ENCODE measurements around the gene NXNL2.

The NXNL2 gene

GRCh38 chr9:88553350-88553749 is 18.4 kb downstream of the NXNL2 start:
- TF ChIP-seq CTCF (IDR thresholded peaks at IDR 0.05; ENCODE audit: insufficient read depth, low read length, poor library complexity, severe bottlenecking) = no peak
- no peak for DNase-seq (ENCODE audit: extremely low read depth, insufficient read length)
- no peaks in the 10 kb centered on the region; the same call in 1 of the 2 replicates for H3K27me3 ChIP-seq (replicated peaks; ENCODE audit: control insufficient read depth, insufficient read depth, low read length)
- no peak overlapping the region for H3K4me3 ChIP-seq (replicated peaks; ENCODE audit: low read depth, low read length)
- H3K36me3 ChIP-seq (ENCODE audit: control insufficient read depth, insufficient read depth, low read length) = no peaks in the 10 kb centered on the region

GRCh38 chr9:88555268-88555980 is 20.4 kb downstream of the NXNL2 start:
- DNase-seq (ENCODE audit: extremely low read depth, insufficient read length) = no peak
- H3K36me3 ChIP-seq (ENCODE audit: control insufficient read depth, insufficient read depth, low read length) = no peaks in the 10 kb centered on the region
- no peak for TF ChIP-seq CTCF (IDR thresholded peaks at IDR 0.05; ENCODE audit: insufficient read depth, low read length, poor library complexity, severe bottlenecking)
- no peaks in the 10 kb centered on the region; the same call in 1 of the 2 replicates for H3K27me3 ChIP-seq (replicated peaks; ENCODE audit: control insufficient read depth, insufficient read depth, low read length)
- no peak overlapping the region for H3K4me3 ChIP-seq (replicated peaks; ENCODE audit: low read depth, low read length)

- Histone ChIP-seq H3K4me3 (replicated peaks; ENCODE audit: low read depth, low read length) (no peak overlapping the region), H3K36me3 (ENCODE audit: control insufficient read depth, insufficient read depth, low read length) (no peaks in the 10 kb centered on the region), H3K27me3 (replicated peaks; ENCODE audit: control insufficient read depth, insufficient read depth, low read length) (no peaks in the 10 kb centered on the region; the same call in 1 of the 2 replicates)
- no peak for TF ChIP-seq CTCF (IDR thresholded peaks at IDR 0.05; ENCODE audit: insufficient read depth, low read length, poor library complexity, severe bottlenecking)
- no peak for DNase-seq (ENCODE audit: extremely low read depth, insufficient read length)
Observed at GRCh38 chr9:88559661-88560060, 24.7 kb downstream of the NXNL2 start.

GRCh38 chr9:88567870-88568269 is 32.9 kb downstream of the NXNL2 start:
- TF ChIP-seq CTCF (IDR thresholded peaks at IDR 0.05; ENCODE audit: insufficient read depth, low read length, poor library complexity, severe bottlenecking) = no peak
- H3K4me3 ChIP-seq (replicated peaks; ENCODE audit: low read depth, low read length) = no peak overlapping the region
- no peaks in the 10 kb centered on the region for H3K27me3 ChIP-seq (replicated peaks; ENCODE audit: control insufficient read depth, insufficient read depth, low read length)
- DNase-seq (ENCODE audit: extremely low read depth, insufficient read length) = no peak
- no peaks in the 10 kb centered on the region for H3K36me3 ChIP-seq (ENCODE audit: control insufficient read depth, insufficient read depth, low read length)

GRCh38 chr9:88571419-88571818 is 36.4 kb downstream of the NXNL2 start:
- no peak for DNase-seq (ENCODE audit: extremely low read depth, insufficient read length)
- H3K27me3 ChIP-seq (replicated peaks; ENCODE audit: control insufficient read depth, insufficient read depth, low read length) = no peaks in the 10 kb centered on the region
- no peak overlapping the region for H3K4me3 ChIP-seq (replicated peaks; ENCODE audit: low read depth, low read length)
- no peak for TF ChIP-seq CTCF (IDR thresholded peaks at IDR 0.05; ENCODE audit: insufficient read depth, low read length, poor library complexity, severe bottlenecking)
- H3K36me3 ChIP-seq (ENCODE audit: control insufficient read depth, insufficient read depth, low read length) = no peaks in the 10 kb centered on the region

All from GM06990 (cell line).